KBM-7 (cell line): ENCODE measurements around the gene SCIN.
"Not testable (repeated sequence)": the region's sequence is repeated elsewhere in the genome, so short reads cannot be mapped to it uniquely, and the experiment has no call there.

Source experiments
- DNase-seq: peaks from one replicate; pipeline ENCODE4 v3.0.0-alpha.2; 2015
- in situ Hi-C: fragments of 300-500 bp; cut with MboI; formaldehyde crosslinking; loops from 2 replicates; pipeline ENCODE4 v1.14.3; 2020; ENCODE audit warnings: low sequenced_read_pairs, low pct_unique_long_range_greater_than_20kb, mixed read lengths

SCIN gene

DNA sequence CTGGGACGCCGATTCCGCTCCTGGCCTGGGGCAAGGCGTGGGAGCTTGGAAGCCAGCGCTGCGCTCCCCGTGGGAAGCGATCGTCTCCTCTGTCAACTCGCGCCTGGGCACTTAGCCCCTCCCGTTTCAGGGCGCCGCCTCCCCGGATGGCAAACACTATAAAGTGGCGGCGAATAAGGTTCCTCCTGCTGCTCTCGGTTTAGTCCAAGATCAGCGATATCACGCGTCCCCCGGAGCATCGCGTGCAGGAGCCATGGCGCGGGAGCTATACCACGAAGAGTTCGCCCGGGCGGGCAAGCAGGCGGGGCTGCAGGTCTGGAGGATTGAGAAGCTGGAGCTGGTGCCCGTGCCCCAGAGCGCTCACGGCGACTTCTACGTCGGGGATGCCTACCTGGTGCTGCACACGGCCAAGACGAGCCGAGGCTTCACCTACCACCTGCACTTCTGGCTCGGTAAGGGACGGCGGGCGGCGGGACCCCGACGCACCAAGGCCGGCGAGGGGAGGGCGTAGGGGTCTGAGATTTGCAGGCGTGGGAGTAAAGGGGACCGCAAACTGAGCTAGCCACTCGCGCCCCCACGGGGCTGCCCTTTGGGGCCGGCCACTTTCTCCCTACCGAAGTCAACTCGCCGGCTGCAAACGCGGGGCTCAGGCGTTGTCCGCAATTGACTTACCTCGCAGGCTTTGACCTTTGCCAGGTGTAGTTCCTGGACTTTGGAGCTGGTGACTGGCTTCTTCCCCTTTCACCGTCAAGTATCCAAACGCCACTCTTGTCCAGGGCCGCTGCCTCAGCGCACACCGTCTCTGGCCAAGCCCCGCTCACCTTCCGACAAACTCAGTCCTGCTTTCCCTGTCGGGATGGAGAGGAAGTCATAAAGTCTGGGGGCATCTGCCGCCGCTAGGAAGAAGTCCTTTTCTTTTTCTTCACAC is at the start of gene SCIN:
Gene SCIN, plus strand, starts transcription at position 187 of the 928 bp plus-strand sequence. Its CDS starts 67 bp downstream, at position 254.
- in situ Hi-C loops = no loop called here
- DNase-seq = peak; percentile 23

- DNase-seq = peak; percentile 72
- in situ Hi-C loops = no loop called here
These were observed 45.6 kb upstream of the SCIN start for GRCh38 chr7:12524794-12525386.

- in situ Hi-C loops, DNase-seq: not testable (repeated sequence)
These were observed 43.8 kb upstream of the SCIN start for GRCh38 chr7:12526693-12527092.

DNA sequence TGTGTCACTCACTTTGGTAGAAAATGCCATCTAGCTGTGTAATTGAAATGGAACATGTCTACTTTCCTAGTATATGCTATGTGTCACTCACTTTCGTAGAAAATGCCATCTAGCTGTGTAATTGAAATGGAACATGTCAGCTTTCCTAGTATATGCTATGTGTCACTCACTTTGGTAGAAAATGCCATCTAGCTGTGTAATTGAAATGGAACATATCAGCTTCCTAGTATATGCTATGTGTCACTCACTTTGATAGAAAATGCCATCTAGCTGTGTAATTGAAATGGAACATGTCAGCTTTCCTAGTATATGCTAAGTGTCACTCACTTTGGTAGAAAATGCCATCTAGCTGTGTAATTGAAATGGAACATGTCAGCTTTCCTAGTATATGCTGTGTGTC is 42.9 kb upstream of the SCIN start:
- in situ Hi-C loops, DNase-seq: not testable (repeated sequence)

DNA sequence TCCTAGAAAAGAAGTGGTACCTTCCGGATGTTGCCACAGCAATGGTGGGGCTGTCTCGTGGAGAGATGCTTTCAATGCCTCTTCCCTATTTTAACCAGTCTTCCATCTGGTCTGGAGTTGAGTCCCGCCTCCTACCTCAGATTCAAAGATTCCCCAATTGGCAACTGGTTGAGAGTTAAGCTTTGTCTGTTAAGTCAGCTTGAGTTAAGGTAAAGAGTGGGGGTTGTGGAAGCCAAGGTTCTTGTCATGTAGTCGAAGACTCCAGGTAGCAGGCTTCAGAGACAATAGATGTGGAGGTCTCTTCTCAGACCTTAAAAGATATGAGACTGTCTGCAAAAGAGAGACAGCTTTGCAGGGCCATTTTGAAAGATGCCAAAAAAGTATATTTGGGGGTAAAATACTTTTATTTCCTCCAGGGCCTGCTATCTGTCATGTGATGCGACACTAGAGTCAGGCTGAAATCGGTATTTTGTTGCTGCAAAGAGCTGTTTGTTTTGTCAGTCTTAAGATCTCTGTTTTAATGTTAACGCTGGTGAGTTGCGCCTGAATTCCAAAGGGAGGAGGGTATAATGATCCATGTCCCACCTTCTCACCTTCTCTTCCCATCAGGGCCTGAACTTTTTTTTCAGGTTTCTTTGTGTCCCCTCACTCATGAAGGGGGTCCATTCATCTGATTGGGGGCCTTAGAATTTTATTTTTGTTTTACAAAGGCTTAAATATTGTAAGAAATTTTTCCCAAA is 40.4 kb upstream of the SCIN start:
- DNase-seq = no peak
- in situ Hi-C loops = no loop called here

GRCh38 chr7:12531784-12532183 is 38.7 kb upstream of the SCIN start:
- in situ Hi-C loops = no loop called here

DNA sequence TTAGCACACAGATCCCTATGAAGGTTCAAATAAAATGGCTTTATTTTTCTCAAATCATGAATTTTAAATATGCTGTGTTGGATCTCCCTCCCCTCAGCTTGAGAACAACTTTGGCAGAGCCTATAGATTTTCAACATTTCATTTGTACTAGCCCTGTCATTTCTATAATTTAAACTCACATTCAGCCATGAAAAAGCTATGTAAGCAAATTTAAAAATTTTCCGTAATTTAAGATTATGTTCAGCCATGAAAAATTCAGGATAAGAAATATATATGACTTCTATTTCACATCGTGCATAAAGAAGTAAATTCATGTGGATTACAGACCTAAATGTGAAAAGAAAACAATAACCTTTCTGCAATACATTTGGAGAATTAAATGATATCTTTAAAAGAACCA is 36.5 kb upstream of the SCIN start:
- no peak for DNase-seq
- in situ Hi-C loops = no loop called here

More at GRCh38 chr7:12531784-12532183, 38.7 kb upstream of the SCIN start:
- DNase-seq = no peak

DNA sequence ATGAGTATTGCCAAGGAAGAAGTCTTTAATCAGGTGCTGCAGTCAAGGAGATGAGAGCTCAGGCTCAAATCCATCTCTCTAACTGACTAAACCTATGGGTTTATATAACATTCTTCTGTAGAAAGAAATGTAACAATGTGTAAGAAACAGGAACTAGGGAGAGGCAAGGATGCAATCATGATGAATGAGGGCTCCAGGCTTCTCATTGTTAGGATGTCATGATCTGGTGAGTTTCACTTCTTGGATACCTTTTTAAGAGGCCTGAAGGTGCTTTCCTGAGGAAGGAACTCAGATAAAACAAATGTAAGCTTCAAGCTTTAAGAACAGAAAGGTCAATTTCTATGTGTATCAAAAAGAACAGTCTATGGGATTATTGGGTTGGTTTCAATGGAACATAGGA is 30.8 kb upstream of the SCIN start:
- in situ Hi-C loops = no loop called here
- DNase-seq = no peak

GRCh38 chr7:12540850-12541249 is 29.7 kb upstream of the SCIN start:
- in situ Hi-C loops = no loop called here
- no peak for DNase-seq

DNA sequence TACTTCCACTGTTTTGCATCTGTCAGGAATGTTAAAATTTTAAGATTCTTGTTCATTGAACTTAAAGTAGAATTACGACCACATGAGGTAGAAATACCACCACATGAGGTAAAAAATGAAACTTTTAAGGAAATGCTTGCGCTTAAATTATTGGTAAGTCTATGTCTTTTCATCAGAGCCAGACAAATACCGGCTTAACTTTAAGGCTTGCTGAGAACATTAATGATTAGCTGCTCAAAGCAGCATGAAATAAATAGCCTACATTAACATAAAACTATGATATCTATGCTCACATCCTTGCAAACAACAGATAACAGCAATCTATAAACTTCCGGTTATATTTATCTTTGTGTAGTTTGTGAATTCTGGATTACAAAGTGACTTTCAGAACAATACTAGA is 26.9 kb upstream of the SCIN start:
- DNase-seq = no peak
- in situ Hi-C loops = no loop called here

DNA sequence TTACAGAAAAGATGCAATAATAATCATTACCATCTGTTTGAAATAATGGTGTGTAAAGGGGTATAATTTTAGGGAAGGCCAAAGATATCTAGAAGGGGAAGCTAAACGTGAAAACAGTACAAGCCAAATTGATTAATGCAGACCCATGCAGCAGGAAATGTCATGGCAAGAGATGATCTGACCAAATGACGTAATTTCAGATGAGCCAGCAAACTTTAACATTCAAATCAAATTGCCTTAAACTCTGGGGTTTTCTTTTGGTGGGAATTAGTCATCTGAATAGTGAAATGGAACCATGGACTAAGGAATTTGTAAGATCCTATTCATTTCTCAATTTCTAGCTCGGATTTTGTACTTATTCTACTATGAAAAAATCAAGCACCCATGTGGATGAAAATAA is 21.4 kb upstream of the SCIN start:
- in situ Hi-C loops = no loop called here
- DNase-seq = no peak

- DNase-seq = no peak
- in situ Hi-C loops = no loop called here
These were observed 19.6 kb upstream of the SCIN start for GRCh38 chr7:12550956-12551355.

DNA sequence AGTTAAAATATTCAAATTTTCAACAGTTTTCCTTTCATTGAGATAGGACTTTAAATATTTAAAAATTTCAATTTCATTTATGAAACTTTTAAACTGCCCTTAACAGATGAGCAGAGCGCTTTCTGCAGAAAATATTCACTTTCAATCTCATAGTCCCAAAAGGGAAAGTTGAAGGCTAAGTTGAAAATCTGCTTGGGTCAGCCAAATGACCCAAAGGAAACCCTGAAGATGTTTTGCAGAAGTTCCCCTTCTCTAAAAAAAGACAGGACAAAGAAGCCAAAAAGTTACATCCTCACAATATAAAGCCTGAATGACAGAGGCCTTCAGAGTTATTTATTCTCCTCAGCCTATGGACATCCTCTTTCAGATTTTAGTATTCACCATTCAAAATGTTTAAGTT is 17.6 kb upstream of the SCIN start:
- DNase-seq = no peak
- in situ Hi-C loops = no loop called here

- DNase-seq = no peak
- in situ Hi-C loops = no loop called here
These were observed 17.1 kb upstream of the SCIN start for GRCh38 chr7:12553416-12553815.

GRCh38 chr7:12554351-12554750 is 16.2 kb upstream of the SCIN start:
- DNase-seq = no peak
- in situ Hi-C loops = no loop called here

DNA sequence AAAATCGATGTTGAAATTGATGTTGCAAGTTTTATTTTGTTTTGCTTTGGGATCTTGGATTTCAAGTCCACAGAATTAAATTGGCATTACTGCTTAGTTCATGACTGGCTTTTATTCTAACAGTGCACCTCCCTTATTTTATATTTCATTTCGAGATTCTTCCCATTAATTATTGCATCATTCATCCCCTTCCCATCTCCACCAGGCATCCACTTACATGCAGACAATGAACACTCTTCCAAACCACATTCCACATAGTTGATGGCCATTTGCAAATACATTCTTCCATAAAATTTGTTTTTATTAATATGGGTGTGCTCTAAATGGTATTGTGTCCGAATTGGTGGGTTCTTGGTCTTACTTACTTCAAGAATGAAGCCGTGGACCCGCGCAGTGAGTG is 15.6 kb upstream of the SCIN start:
- in situ Hi-C loops = no loop called here
- no peak for DNase-seq

DNA sequence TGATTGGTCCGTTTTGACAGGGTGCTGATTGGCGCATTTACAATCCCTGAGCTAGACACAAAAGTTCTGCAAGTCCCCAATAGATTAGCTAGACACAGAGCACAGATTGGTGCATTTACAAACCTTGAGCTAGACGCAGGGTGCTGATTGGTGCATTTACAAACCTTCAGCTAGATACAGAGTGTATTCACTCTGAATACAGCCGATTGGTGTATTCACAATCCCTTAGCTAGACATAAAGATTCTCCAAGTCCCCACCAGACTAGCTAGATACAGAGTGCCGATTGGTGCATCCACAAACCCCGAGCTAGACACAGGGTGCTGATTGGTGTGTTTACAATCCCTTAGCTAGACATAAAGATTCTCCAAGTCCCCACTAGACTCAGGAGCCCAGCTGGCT is 14.8 kb upstream of the SCIN start:
- DNase-seq, in situ Hi-C loops: not testable (repeated sequence)

DNA sequence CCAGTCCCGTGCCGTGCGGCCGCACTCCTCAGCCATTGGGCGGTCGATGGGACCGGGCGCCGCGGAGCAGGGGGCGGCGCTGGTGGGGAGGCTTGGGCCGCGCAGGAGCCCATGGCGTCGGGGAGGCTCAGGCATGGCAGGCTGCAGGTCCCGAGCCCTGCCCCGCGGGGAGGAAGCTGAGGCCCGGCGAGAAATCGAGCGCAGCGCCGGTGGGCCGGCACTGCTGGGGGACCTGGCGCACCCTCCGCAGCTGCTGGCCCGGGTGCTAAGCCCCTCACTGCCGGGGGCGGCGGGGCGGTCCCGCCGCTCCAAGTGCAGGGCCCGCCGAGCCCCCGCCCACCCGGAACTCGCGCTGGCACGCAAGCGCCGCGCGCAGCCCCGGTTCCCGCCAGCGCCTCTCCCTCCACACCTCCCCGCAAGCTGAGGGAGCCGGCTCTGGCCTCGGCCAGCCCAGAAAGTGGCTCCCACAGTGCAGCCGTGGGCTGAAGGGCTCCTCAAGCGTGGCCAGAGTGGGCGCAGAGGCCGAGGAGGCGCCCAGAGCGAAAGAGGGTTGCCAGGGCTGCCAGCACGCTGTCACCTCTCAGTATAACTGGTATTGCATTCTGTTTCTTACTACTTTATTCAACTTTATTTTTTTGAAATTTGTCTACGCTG is 14.3 kb upstream of the SCIN start:
- in situ Hi-C loops, DNase-seq: not testable (repeated sequence)

- DNase-seq = no peak
- in situ Hi-C loops = no loop called here
These were observed 13.2 kb upstream of the SCIN start for GRCh38 chr7:12557282-12557681.
